Stimulated activated naive CD4-positive, alpha-beta T cell (primary cell): ENCODE results near the gene OAS1.

Source experiments
- DNase-seq, 6 experiments: peaks; one replicate each; lab custom pipeline; 2025; lab: John Stamatoyannopoulos, UW

The OAS1 gene

DNA sequence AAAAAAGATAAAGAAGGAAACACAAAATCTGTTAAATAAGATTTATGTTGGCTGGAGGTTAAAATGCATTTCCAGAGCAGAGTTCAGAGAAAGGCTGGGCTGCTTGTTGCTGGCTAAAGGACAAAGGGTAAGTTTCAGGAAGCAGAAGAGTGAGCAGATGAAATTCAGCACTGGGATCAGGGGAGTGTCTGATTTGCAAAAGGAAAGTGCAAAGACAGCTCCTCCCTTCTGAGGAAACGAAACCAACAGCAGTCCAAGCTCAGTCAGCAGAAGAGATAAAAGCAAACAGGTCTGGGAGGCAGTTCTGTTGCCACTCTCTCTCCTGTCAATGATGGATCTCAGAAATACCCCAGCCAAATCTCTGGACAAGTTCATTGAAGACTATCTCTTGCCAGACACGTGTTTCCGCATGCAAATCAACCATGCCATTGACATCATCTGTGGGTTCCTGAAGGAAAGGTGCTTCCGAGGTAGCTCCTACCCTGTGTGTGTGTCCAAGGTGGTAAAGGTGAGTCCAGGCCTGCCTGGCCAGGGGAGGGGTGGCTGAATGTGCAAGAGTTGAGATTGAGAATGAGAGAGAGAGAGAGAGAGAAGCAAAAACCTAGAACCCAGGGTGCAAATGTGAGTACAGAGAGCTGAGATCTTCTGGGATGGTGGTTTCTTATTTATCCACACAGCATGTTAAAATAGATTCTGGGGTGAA, at the start of gene OAS1:
OAS1 (plus strand) TSS at position 251 of the 703 bp plus-strand sequence; CDS start at position 329, 78 bp downstream.
- peak in 4 of 6 experiments; percentile 6 to 36 (median 27) for DNase-seq

DNA sequence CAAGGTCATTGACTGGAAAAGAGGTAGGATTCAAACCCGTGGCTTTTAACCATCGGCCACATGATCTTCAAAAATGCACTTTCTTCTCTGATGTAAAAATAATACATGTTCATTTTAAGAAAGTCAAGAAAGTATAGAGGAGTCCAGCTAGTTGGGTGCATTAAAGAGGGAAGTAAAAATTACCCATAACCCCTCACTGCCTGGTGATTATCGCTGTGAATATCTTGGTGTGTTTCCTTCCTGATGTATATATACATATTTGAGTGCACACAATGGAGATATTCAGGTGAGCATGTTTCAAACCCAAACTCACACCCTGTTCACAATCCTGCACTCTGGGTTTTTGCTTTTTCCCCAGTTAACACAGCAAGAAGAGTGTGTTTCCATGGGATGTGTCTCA, 47.5 kb upstream of the OAS1 start:
- DNase-seq, result no peak

DNA sequence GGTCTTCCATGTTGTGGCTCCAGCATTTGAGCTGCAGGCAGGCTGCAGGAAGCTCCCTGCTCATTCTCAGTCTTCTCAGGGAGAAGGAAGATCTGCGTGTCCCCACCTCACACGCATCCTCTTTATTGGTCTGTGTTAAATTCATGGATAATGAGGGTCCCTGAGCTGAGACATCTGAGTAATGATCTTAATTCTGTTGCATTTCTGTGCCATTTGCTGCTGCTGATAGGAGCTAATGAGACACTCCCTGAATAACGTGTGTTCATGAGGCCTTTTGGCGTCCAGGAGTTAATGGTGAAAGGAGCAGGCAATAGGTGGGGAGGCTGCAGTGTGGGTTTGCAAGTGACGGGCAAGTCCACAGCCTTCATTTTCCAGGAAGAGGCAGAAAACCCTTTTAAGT, 46.6 kb upstream of the OAS1 start:
- no peak for DNase-seq

DNA sequence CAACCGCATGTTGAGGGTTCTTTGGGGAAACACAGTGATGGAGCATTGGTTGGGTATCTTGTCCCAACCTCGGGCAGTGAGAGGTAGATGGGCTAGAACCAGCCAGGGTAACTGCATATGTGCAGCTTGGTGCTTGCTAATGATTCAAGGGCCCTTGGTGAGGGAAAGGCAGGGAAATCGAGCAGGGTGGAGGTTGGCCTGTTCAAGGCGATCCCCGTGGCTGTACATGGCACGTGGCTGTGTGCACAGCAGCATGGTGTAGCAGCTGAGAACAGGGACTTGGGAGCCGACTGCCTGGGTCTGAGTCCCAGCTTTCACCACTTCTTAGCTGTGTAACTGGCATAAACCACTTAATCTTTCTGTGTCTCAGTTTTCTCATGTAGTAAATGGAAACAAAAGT, 45.5 kb upstream of the OAS1 start:
- no peak for DNase-seq

DNA sequence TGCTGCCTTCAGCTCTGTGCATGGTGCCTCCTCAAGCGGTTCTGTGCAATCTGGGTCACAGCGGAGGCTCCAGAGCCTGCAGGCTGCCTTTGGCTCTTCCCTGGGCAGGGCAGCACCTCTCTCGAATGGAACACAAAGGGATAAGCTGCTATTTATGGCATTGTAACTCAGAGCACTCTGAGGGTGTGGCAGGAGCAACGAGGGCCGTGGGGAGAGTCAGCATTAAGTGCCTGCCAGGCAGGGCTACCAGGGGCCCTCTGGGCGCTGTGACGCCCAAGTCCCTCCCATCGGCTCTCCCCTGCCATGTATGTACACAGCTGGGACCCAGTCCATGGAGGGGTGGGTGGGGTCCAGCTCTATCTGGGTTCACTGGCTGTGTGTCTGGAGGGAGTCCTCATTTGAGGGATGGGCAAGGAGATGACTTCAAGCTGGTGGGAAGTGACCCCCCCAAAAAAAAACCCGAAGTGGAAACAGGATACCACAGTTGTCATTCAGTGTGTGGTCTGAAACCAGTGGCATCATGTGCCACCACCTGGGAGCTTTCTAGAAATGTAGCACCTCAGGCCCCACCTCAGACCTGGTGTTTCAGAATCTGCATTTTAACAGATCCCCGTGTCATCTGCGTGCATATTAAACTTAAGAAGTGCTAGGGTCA, 44.0 kb upstream of the OAS1 start:
- no peak for DNase-seq

DNA sequence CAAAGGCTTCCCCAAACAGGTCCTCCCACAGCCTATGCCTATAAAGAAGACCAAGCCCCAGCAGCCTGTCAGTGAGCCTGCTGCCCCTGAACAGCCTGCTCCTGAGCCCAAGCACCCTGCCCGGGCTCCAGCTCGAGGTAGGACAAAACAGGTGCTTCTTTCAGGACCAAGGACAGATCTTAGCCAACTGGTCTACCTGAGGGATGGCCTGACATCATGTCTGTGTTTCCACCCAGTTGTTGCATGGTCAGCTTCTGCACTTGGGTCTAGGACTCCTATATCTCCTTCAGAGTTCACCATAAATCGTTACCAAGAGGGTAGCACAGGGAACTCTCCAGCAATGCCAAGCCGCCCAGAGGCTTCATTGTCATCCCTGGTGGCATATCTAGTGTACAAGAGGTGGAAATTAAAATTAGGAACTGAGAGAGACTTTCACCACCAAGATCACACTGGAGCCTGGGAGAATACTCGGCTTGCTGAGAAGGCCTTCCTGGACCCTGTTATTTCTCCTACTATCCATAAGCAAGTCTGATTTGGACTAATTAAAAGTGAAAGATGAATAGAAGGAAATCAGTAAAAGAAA, 38.2 kb upstream of the OAS1 start:
- no peak for DNase-seq

DNA sequence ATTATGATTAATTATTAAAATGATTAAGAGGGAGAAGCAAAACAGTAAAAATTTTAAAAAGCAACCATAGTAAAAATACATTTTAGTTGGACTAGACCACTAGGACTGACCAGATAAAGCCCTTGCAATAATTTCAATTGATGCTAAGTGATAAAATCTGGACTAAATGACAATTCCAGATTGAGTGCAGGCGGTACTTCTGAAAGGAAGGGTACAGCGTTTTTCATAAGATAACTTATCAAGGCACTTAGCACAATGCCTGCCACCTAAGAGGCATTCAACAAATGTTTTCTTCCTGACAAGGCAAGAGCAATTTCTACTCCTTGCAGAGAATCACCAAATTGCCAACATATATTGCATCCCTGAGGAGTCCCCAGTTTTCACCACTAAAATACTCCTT, 37.7 kb upstream of the OAS1 start:
- DNase-seq, result no peak

DNA sequence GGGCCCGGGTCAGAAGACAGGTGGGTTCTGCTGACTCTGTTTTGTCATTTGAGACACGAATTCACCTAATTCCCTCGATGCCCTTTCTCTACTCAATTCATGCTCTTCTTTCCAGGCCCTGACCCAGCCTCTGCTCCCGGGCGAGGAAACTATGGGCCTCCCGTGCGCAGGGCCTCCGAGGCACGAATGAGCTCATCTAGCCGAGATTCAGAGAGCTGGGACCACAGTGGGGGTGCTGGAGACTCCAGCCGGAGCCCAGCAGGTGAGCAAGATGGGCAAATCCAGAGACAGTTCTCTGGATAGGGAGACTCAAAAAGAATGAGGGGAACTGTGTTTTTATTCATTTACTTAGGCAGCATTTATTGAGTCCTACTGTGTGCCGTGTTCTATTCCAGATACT, 37.0 kb upstream of the OAS1 start:
- no peak for DNase-seq

DNA sequence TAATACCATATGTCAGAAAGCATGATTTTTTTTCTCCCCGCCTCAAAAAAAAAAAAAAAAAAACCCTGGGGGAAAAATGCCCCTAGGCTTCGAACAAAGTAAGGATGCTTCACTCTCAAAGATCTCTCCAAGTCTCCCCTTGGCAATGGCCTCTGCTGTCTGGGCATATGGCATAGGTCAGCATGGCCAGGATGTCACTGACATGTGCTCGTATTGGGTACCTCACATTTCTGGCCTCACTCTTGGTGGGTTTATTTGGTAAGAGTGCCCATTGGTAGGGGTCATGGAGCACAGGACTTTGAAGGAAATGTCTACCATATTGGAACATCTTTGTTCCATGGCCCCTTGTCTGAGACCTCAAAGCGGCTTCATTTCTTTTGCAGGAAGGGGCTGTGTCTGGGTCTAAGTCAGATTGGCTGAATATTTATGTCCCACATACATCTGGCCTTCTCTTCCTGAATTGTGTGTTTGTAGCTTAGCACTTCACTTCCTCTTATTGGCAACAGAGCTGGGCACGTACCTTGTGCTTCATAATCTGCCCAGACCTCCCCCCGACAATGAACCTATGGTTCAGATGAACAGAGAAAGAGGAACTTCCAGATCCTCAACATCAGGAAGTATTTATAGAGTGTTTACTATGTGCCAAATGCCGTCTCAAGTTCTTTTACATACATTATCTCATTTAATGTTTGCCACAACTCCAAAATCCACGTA, 36.3 kb upstream of the OAS1 start:
- DNase-seq, result no peak

DNA sequence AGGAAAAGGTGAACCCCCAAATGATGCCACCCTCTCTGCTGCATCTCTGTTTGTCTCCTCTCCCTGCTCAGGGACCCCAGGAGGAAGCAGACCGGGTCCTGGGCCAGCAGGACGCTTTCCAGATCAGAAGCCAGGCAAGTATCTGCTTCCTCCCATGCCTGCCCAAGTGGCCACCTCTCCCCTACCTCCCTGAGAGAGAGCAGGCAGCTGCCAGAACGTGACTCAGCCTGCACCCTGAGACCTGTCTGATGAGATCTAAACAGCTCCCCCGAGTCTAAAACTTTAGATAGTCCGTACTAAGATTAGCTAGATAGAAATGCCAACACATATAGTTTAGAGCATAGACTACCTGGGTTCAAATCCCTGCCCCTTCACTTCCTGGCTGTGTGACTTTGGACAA, 31.2 kb upstream of the OAS1 start:
- DNase-seq, result no peak

DNA sequence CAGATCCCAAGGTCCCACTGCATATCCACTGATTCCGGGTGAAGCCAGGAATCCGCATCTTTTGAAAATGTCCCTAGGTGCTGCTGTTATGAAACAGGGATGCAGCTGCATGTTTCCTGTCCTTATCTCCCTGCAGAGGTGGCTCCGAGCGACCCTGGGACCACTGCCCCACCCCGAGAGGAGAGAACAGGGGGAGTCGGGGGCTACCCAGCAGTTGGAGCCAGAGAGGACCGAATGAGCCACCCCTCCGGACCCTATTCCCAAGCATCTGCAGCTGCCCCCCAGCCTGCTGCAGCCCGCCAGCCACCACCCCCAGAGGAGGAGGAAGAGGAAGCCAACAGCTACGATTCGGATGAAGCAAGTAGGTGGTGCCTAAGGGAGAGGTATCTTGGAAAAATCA, 30.3 kb upstream of the OAS1 start:
- DNase-seq, result no peak

DNA sequence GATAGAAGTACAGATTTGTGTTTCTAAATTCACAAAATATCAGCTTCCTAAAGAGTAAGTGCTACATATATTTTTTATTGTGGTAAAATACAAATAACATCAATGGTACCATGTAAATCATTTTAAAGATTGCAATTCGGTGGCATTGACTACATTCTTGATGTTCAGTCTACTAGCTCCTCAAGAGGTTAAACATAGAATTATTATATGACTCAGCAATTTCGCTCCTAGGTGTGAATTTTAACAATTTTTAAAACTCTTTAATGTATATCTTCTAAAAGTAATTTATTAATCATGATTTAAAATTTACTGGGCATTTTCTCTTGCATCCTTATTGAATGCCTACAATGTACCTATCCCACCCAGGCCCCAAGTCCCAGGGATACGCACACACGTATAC, 29.8 kb upstream of the OAS1 start:
- no peak for DNase-seq

DNA sequence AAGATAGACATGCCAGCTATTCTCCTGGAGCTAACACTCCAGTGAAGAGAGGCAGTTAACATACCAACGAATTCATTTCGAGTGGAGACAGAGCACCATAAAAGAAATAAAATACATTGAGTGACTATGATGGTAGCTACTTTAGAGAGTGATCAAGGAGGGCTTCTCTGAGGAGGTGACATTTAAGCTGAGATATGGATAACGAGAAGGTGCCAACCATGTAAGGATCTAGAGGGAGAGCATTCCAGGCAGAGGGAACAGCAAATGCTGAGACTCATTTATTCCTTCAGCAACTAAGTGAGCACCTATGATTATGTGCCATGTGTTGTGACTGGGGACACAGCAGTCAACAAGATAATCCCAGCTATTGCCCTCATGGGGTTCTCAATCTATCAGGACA, 28.3 kb upstream of the OAS1 start:
- no peak for DNase-seq

DNA sequence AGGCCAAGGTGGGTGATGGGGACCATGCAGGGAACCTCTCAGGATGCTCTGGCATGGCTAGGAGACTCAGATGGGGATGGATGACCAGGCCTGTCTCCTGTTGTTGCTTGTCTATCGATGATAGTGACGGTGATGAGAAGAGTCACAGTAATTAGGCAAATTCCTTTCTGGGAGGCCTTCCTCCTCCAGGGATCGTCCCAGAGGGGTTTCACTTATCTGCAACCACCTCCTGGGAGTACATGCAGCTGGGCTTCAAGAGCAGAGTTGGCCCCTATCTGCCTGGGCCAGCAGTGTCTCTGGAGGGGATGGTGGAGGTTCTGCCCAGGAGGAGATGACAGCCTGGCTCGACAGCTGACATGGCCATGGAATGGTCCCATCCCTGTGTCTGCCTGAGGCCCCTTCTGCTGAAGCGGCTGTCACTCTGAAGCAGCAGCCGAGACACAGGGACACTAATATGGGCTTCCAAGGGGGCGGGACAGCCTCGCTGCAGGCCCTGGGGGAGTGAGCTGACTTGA, 27.5 kb upstream of the OAS1 start:
- DNase-seq, result no peak

DNA sequence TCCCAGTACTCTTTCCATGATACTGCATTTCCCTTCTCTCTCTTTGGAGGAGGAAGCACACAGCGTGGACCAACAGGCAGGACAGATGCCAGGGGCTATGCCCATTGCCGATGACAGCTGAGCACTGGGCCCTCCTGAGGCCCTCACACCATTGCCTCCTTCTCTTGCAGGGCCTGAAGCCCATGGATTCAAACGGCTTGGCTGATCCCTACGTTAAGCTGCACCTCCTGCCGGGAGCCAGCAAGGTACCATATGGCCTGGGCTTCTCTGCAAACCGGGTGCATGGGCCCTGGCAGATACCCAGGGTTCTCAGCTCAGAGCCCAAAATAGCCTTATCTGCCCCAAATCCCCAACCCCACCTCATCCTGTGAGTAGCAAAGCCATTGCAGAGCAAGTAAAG, 25.2 kb upstream of the OAS1 start:
- no peak for DNase-seq

DNA sequence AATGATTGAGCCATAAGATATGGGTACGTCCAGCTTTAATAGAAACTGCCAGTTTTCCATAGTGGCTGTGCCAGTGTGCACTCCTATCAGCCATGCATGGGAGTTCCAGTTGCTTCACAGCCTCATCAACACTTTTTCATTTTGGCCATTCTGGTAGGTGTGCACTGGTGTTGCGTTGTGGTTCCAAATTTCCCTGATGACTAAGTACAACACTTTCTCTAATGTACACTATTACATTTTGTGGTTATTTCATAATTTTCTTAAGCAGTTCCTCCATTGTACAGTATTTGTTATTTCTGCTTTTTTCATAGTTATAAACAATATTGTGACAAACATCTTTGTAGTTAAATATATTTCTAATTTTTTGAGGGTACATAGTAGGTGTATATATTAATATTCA, 21.5 kb upstream of the OAS1 start:
- DNase-seq, result no peak

DNA sequence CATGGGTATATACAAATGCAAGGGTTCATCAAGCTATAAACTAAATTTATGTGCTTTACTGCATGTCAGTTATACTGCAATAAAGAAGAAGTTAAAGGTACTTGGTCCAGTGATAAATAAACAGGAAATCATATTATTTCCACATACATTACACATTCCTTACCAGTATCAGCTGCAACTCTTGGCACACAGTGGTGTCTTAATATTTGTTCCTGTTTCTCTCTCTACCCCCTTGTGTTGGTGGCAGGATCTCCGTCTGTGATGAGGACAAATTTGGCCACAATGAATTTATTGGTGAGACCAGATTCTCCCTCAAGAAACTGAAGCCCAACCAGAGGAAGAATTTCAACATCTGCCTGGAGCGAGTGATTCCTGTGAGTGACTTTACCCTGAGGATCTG, 19.2 kb upstream of the OAS1 start:
- no peak for DNase-seq

DNA sequence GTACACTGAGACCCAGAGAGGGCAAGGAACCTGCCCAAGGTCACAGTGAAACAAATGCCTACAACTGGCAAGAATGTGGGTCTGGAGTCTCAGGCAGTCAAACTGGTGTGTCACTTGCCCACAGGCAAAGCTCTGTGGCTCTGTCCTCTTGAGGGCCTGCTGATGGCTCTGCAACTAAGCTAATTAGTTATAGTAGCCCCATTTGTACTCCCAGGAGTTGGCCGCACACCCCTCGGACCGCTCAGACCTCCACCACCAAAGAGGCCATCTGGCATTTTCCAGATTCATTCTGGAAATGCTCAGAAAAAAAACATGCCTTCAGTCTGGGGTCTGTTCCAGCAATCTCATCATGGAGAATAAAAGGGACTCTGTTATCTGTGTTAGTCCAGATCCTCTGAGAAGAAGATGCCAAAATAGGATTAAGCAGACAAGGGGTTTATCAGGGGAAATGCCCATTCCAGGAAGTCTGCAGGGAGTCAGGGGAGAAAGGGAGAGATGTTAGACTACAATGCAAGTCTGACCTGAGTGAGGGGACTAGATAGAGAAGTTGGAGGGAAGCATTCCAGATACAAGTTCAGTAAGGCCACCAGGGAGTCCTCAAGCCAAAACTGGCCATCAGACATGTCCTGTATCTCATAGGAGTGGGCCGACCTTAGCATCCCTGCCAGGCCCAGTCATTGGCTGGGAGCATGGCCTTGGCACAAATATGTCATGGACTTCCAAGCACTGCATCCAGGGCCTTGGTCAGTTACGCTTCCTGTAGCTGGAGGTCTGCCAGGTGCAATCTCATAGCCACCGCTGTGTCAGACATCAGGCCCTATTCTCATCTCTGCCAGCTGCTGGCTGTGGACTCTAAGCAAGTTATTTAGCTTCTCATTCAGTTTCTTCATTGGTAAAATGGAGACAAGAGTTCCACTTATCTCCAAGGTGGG, 15.4 kb upstream of the OAS1 start:
- DNase-seq, result no peak

DNA sequence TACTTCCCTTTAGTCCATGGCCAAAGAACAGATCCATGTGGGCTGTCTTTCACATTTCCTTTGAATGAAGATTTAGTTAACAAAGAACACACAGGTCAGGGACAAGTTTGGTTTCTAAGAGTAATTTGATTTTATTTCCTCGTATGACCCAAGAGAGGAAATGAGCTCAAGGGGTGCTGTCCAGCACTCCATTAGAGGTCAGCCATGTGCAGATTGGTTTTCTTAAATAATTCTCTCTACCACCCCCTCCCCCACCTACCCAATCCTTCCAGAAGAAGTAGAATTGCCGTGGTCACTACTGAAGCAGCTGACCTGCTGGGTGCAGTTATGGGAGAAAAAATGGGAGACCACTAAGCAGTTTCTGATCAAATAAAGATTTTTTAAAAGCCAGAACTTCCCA, 13.9 kb upstream of the OAS1 start:
- no peak for DNase-seq

DNA sequence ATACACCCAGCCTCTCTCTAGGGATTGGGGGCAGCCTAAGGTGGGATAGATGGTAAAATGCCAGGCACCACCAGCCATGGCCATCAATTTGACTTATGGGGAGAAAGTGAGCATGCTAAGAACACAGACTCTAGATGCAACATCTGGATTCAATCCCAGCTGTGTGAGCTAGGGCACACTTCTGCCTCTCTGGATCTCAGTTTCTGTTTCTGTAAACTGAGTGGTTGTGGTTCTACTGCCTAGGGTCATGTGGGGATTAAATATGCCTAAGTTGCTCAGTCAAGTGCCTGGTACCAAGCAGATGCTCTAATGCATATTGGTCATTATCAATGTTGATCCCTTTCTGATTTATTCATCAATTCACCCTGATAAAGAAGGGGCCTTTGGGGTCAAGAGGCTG, 12.6 kb upstream of the OAS1 start:
- DNase-seq, result no peak

DNA sequence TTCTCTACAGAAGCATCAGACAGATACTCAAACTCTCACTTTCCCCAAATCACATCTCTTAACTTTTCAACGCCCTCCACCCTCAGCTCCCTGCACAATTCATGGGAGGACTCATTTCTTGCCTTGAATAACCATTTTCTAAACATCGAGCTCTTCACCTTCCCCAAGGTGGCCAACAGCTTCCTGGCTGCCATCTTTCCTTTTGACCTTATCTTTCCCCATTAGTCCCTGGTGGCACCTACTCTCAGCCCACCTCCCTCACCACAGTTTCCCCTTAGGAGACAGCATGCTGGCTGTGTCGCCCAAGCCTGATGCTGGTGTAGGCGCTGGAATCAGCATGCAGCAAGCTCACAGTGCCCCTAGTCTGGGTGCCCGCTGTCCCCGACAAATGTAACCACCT, 8.4 kb upstream of the OAS1 start:
- no peak for DNase-seq
